GM12872 (cell line): ENCODE measurements around the gene TNFRSF1A.

Experiments used
- CTCF ChIP-seq: IDR thresholded peaks from 3 replicates; pipeline ENCODE4 v1.5.1; 2011; ENCODE audit warnings: low read depth, mild to moderate bottlenecking, low read length, moderate library complexity; ENCODE audit not compliant: insufficient read depth

Gene TNFRSF1A

DNA sequence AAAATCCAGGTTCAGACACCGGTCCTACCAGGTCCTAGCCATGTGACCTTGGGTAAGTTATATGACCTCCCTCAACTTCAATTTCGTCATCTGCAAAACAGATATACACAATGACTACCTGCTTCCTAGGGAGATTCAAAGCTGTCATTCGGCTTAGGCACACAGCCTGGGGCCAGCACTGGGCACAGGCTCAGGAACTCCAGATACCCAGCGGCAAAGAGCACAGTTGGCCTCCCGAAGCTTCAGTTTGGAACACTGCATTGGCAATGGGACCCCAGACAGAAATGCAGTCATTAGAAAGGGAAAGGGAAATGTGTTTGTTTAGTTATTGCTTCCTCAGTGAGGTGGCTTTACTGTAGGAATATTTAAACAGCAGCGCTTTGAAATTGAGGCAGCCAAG, 20.0 kb downstream of the TNFRSF1A start:
- no peak for TF ChIP-seq CTCF

GRCh38 chr12:6319446-6319845, 22.4 kb downstream of the TNFRSF1A start:
- TF ChIP-seq CTCF, result no peak

- TF ChIP-seq CTCF, result no peak
Measured at GRCh38 chr12:6318440-6318879, 23.4 kb downstream of the TNFRSF1A start.

GRCh38 chr12:6317693-6318439, 24.0 kb downstream of the TNFRSF1A start:
- TF ChIP-seq CTCF, result no peak

- no peak for TF ChIP-seq CTCF
Measured at GRCh38 chr12:6316921-6317692, 24.8 kb downstream of the TNFRSF1A start.

GRCh38 chr12:6315704-6316597, 25.9 kb downstream of the TNFRSF1A start:
- no peak for TF ChIP-seq CTCF

- no peak for TF ChIP-seq CTCF
Measured at GRCh38 chr12:6315184-6315583, 26.7 kb downstream of the TNFRSF1A start.
